Fibroblast of lung (primary cell): ENCODE measurements around the gene KCNQ1OT1. TPM values are rescaled to one million over a fixed set of nuclear protein-coding genes. Genes with fewer than 3 reads are reported as not detected.

ENCODE experiments used
- DNase-seq, 2 donors: peaks; one replicate each; pipeline versions ENCODE4 v3.0.0 to v3.0.0-alpha.2; 2010; ENCODE audit warnings: low read depth in 2 of 2
- H2AFZ ChIP-seq: 2 replicates; pipeline ENCODE4 v1.5.1; 2012; ENCODE audit warnings: low read length, control low read depth, inconsistent platforms
- H3K27ac ChIP-seq: 2 replicates; pipeline ENCODE4 v1.5.1; 2011; ENCODE audit warnings: low read length, control low read depth; ENCODE audit not compliant: insufficient read depth
- H3K27me3 ChIP-seq: 2 replicates; pipeline ENCODE4 v1.5.1; 2011; ENCODE audit warnings: mild to moderate bottlenecking, low read length; ENCODE audit not compliant: control insufficient read depth, insufficient read depth
- H3K36me3 ChIP-seq: 2 replicates; pipeline ENCODE4 v1.5.1; 2011; ENCODE audit warnings: low read length; ENCODE audit not compliant: control insufficient read depth, insufficient read depth
- H3K4me1 ChIP-seq: 2 replicates; pipeline ENCODE4 v1.5.1; 2011; ENCODE audit warnings: low read length; ENCODE audit not compliant: control insufficient read depth, insufficient read depth; ENCODE audit errors: extremely low read depth
- H3K4me2 ChIP-seq: 2 replicates; pipeline ENCODE4 v1.5.1; 2011; ENCODE audit warnings: low read length, control low read depth; ENCODE audit not compliant: insufficient read depth; ENCODE audit errors: extremely low read depth
- H3K4me3 ChIP-seq, 4 experiments: fragments of 200-600 bp in 1 of 4; sonication (generic) in 1 of 4; replicated peaks in 1 of 4; 2 replicates each; pipeline ENCODE4 v1.5.1; 2011 to 2016; ENCODE audit warnings: low read length in 4 of 4, low read depth in 3 of 4, mild to moderate bottlenecking in 3 of 4, control low read depth in 2 of 4, inconsistent platforms in 1 of 4, mixed read lengths in 1 of 4; ENCODE audit not compliant: insufficient read depth in 1 of 4; ENCODE audit errors: control extremely low read depth in 1 of 4
- H3K79me2 ChIP-seq: 2 replicates; pipeline ENCODE4 v1.5.1; 2012; ENCODE audit warnings: mild to moderate bottlenecking, low read length, inconsistent platforms; ENCODE audit not compliant: control insufficient read depth, insufficient read depth
- H3K9ac ChIP-seq: 2 replicates; pipeline ENCODE4 v1.5.1; 2011; ENCODE audit warnings: mild to moderate bottlenecking, low read length, control low read depth; ENCODE audit not compliant: insufficient read depth
- H3K9me3 ChIP-seq: 2 replicates; pipeline ENCODE4 v1.5.1; 2012; ENCODE audit warnings: low read depth, low read length; ENCODE audit not compliant: control insufficient read depth, insufficient read depth
- H4K20me1 ChIP-seq: 2 replicates; pipeline ENCODE4 v1.5.1; 2011; ENCODE audit warnings: low read length; ENCODE audit not compliant: control insufficient read depth, insufficient read depth; ENCODE audit errors: extremely low read depth
- EZH2 ChIP-seq: IDR thresholded peaks from 2 replicates; pipeline ENCODE4 v1.5.1; 2012; ENCODE audit warnings: low read length, control low read depth, mild to moderate bottlenecking; ENCODE audit errors: missing control alignments
- polyA plus RNA-seq, 2 donors: library from polyadenylated mRNA; depleted of rRNA in 1 of 2; stranded (reverse) in 1 of 2; unstranded in 1 of 2; fragments of >200 nt; gene quantifications; 2 replicates each; pipeline ENCODE4 v1.2.1, GENCODE V29; 2011 to 2012; ENCODE audit warnings: missing spikeins in 1 of 2
- total RNA-seq: library from RNA; depleted of rRNA; stranded (reverse); fragments of >200 nt; gene quantifications from 2 replicates; pipeline ENCODE4 v1.2.1, GENCODE V29; 2014
- TF ChIP-seq, protein P1 (sequence below), 2 donors: IDR thresholded peaks in 1 of 2; conservative IDR thresholded peaks in 1 of 2; 1 replicate in 1 of 2; 2 replicates in 1 of 2; pipeline ENCODE4 v1.5.1; 2011 to 2012; ENCODE audit warnings: low read length in 2 of 2, control low read depth in 1 of 2, inconsistent platforms in 1 of 2, low read depth in 1 of 2, mild to moderate bottlenecking in 1 of 2

Gene KCNQ1OT1
- total and polyA plus RNA-seq, 2 donors (not counting 1 experiment from before 2014, with no cell fraction given), result 0.11 to 1.8 TPM

- no peak overlapping the region for H2AFZ ChIP-seq
Observed at GRCh38 chr11:2587976-2588748, 111.6 kb downstream of the KCNQ1OT1 start.

GRCh38 chr11:2587132-2587930 lies 112.5 kb downstream of the KCNQ1OT1 start:
- H4K20me1 ChIP-seq, result no peaks in the 10 kb centered on the region
- H3K79me2 ChIP-seq, result no peaks in the 10 kb centered on the region
- H3K9ac ChIP-seq, result no peak overlapping the region
- H3K4me2 ChIP-seq, result no peak overlapping the region
- DNase-seq, result no peak
- no peak overlapping the region for H2AFZ ChIP-seq
- no peaks in the 10 kb centered on the region for H3K27me3 ChIP-seq
- TF ChIP-seq EZH2, result no peak
- TF ChIP-seq, protein P1, sequence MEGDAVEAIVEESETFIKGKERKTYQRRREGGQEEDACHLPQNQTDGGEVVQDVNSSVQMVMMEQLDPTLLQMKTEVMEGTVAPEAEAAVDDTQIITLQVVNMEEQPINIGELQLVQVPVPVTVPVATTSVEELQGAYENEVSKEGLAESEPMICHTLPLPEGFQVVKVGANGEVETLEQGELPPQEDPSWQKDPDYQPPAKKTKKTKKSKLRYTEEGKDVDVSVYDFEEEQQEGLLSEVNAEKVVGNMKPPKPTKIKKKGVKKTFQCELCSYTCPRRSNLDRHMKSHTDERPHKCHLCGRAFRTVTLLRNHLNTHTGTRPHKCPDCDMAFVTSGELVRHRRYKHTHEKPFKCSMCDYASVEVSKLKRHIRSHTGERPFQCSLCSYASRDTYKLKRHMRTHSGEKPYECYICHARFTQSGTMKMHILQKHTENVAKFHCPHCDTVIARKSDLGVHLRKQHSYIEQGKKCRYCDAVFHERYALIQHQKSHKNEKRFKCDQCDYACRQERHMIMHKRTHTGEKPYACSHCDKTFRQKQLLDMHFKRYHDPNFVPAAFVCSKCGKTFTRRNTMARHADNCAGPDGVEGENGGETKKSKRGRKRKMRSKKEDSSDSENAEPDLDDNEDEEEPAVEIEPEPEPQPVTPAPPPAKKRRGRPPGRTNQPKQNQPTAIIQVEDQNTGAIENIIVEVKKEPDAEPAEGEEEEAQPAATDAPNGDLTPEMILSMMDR (conservative IDR thresholded peaks at IDR 0.05 in 1 of 2, IDR thresholded peaks at IDR 0.05 in 1 of 2; ENCODE audit: low read depth in 1 of 2, low read length in 2 of 2), result no peak
- H3K27ac ChIP-seq, result no peak overlapping the region
- H3K9me3 ChIP-seq, result no peaks in the 10 kb centered on the region
- H3K36me3 ChIP-seq, result no peaks in the 10 kb centered on the region
- no peaks in the 10 kb centered on the region for H3K4me1 ChIP-seq
- H3K4me3 ChIP-seq, result no peak overlapping the region

More at GRCh38 chr11:2587976-2588748, 111.6 kb downstream of the KCNQ1OT1 start:
- no peak for DNase-seq
- Histone ChIP-seq H3K79me2 (no peaks in the 10 kb centered on the region), H3K36me3 (no peaks in the 10 kb centered on the region), H3K4me3 (no peak overlapping the region), H3K9me3 (no peaks in the 10 kb centered on the region), H3K27me3 (no peaks in the 10 kb centered on the region), H3K4me1 (no peaks in the 10 kb centered on the region), H3K27ac (no peak overlapping the region), H3K9ac (no peak overlapping the region), H4K20me1 (no peaks in the 10 kb centered on the region), H3K4me2 (no peak overlapping the region)
- TF ChIP-seq EZH2, result no peak
- TF ChIP-seq, protein P1 (conservative IDR thresholded peaks at IDR 0.05 in 1 of 2, IDR thresholded peaks at IDR 0.05 in 1 of 2; ENCODE audit: low read depth in 1 of 2, low read length in 2 of 2), result no peak

- Histone ChIP-seq H2AFZ (no peak overlapping the region), H3K27me3 (no peaks in the 10 kb centered on the region), H4K20me1 (no peaks in the 10 kb centered on the region), H3K4me2 (no peak overlapping the region), H3K4me3 (no peak overlapping the region), H3K27ac (no peak overlapping the region), H3K4me1 (no peaks in the 10 kb centered on the region), H3K9me3 (no peaks in the 10 kb centered on the region), H3K79me2 (no peaks in the 10 kb centered on the region), H3K9ac (no peak overlapping the region), H3K36me3 (no peaks in the 10 kb centered on the region)
- no peak for DNase-seq
- TF ChIP-seq, protein P1 (conservative IDR thresholded peaks at IDR 0.05 in 1 of 2, IDR thresholded peaks at IDR 0.05 in 1 of 2; ENCODE audit: low read depth in 1 of 2, low read length in 2 of 2), result no peak
- TF ChIP-seq EZH2, result no peak
Observed at GRCh38 chr11:2586793-2587131, 113.0 kb downstream of the KCNQ1OT1 start.
